ENCODE measurements around the gene FRRS1L.
"Not testable (repeated sequence)": the region's sequence is repeated elsewhere in the genome, so short reads cannot be mapped to it uniquely, and the experiment has no call there.

Gene FRRS1L

GRCh38 chr9:109132567-109133021 lies 34.5 kb downstream of the FRRS1L start:
- no peaks in the 10 kb centered on the region for H3K9me2 ChIP-seq (replicated peaks; ENCODE audit: insufficient read depth, low read length)
- H3K36me3 ChIP-seq (replicated peaks; ENCODE audit: insufficient read depth, low read length) = no peaks in the 10 kb centered on the region
- no peaks in the 10 kb centered on the region for H3K9me3 ChIP-seq (replicated peaks; ENCODE audit: insufficient read depth, low read length)
- TF ChIP-seq CTCF (IDR thresholded peaks at IDR 0.05; ENCODE audit: low read length) (no peak), EZH2 (optimal IDR thresholded peaks at IDR 0.05; ENCODE audit: low read depth, low read length) (no peak), EZH2phosphoT487 (IDR thresholded peaks at IDR 0.05; ENCODE audit: low read length) (no peak)
- H3K4me3 ChIP-seq (ENCODE audit: low read length) = no peak overlapping the region
- no peaks in the 10 kb centered on the region for H4K20me1 ChIP-seq (ENCODE audit: insufficient read depth, low read length)
- H3F3A ChIP-seq (ENCODE audit: insufficient read depth, low read length) = no peaks in the 10 kb centered on the region
- H2AFZ ChIP-seq (ENCODE audit: low read length) = no peak overlapping the region
- H3K79me2 ChIP-seq (ENCODE audit: low read length) = no peaks in the 10 kb centered on the region
- DNase-seq = no peak
- no peaks in the 10 kb centered on the region for H3K27me3 ChIP-seq (replicated peaks; ENCODE audit: insufficient read depth, low read length)
- H3K9ac ChIP-seq (ENCODE audit: low read length) = no peak overlapping the region
- H3K4me2 ChIP-seq (ENCODE audit: low read depth, low read length) = no peak overlapping the region
- H3K27ac ChIP-seq (ENCODE audit: low read length) = no peak overlapping the region
- no peaks in the 10 kb centered on the region for H3K4me1 ChIP-seq (ENCODE audit: low read length)

- Histone ChIP-seq H3K79me2 (ENCODE audit: low read length) (no peaks in the 10 kb centered on the region), H3K9ac (ENCODE audit: low read length) (no peak overlapping the region), H3K4me2 (ENCODE audit: low read depth, low read length) (no peak overlapping the region), H3F3A (ENCODE audit: insufficient read depth, low read length) (no peaks in the 10 kb centered on the region), H3K36me3 (replicated peaks; ENCODE audit: insufficient read depth, low read length) (no peaks in the 10 kb centered on the region), H2AFZ (ENCODE audit: low read length) (no peak overlapping the region), H3K4me1 (ENCODE audit: low read length) (no peaks in the 10 kb centered on the region), H4K20me1 (ENCODE audit: insufficient read depth, low read length) (no peaks in the 10 kb centered on the region), H3K27ac (ENCODE audit: low read length) (no peak overlapping the region), H3K9me3 (replicated peaks; ENCODE audit: insufficient read depth, low read length) (no peaks in the 10 kb centered on the region), H3K4me3 (ENCODE audit: low read length) (no peak overlapping the region), H3K9me2 (replicated peaks; ENCODE audit: insufficient read depth, low read length) (no peaks in the 10 kb centered on the region), H3K27me3 (replicated peaks; ENCODE audit: insufficient read depth, low read length) (no peaks in the 10 kb centered on the region)
- no peak for DNase-seq
- TF ChIP-seq EZH2phosphoT487 (IDR thresholded peaks at IDR 0.05; ENCODE audit: low read length) (no peak), CTCF (IDR thresholded peaks at IDR 0.05; ENCODE audit: low read length) (no peak)
Measured at GRCh38 chr9:109129470-109130197, 37.4 kb downstream of the FRRS1L start.

GRCh38 chr9:109126671-109127070 lies 40.4 kb downstream of the FRRS1L start:
- not testable (repeated sequence) for H3K4me3 ChIP-seq (ENCODE audit: low read length); H3K9me3 ChIP-seq (replicated peaks; ENCODE audit: insufficient read depth, low read length); H3K36me3 ChIP-seq (replicated peaks; ENCODE audit: insufficient read depth, low read length); H3K27me3 ChIP-seq (replicated peaks; ENCODE audit: insufficient read depth, low read length); H2AFZ ChIP-seq (ENCODE audit: low read length); H3K4me2 ChIP-seq (ENCODE audit: low read depth, low read length); DNase-seq; H3K27ac ChIP-seq (ENCODE audit: low read length); H3K9ac ChIP-seq (ENCODE audit: low read length); H4K20me1 ChIP-seq (ENCODE audit: insufficient read depth, low read length); H3K9me2 ChIP-seq (replicated peaks; ENCODE audit: insufficient read depth, low read length); H3K79me2 ChIP-seq (ENCODE audit: low read length)
- Histone ChIP-seq H3F3A (ENCODE audit: insufficient read depth, low read length) (peaks cover 13% of the 10 kb centered on the region; the same call in 1 of the 2 replicates), H3K4me1 (ENCODE audit: low read length) (peaks cover 13% of the 10 kb centered on the region)

GRCh38 chr9:109124121-109124520 lies 42.9 kb downstream of the FRRS1L start:
- peaks cover 18% of the 10 kb centered on the region for H3K4me1 ChIP-seq (ENCODE audit: low read length)
- H3K9ac ChIP-seq (ENCODE audit: low read length) = no peak overlapping the region
- peak overlapping the region; percentile 30; the same call in 1 of the 2 replicates for H3K4me2 ChIP-seq (ENCODE audit: low read depth, low read length)
- no peak for DNase-seq
- H2AFZ ChIP-seq (ENCODE audit: low read length) = no peak overlapping the region
- H3K4me3 ChIP-seq (ENCODE audit: low read length) = no peak overlapping the region
- H3F3A ChIP-seq (ENCODE audit: insufficient read depth, low read length) = peaks cover 13% of the 10 kb centered on the region; the same call in 1 of the 2 replicates
- H3K9me3 ChIP-seq (replicated peaks; ENCODE audit: insufficient read depth, low read length) = no peaks in the 10 kb centered on the region
- no peaks in the 10 kb centered on the region for H3K36me3 ChIP-seq (replicated peaks; ENCODE audit: insufficient read depth, low read length)
- TF ChIP-seq CTCF (IDR thresholded peaks at IDR 0.05; ENCODE audit: low read length) = no peak
- TF ChIP-seq EZH2phosphoT487 (IDR thresholded peaks at IDR 0.05; ENCODE audit: low read length) = no peak
- H4K20me1 ChIP-seq (ENCODE audit: insufficient read depth, low read length) = no peaks in the 10 kb centered on the region
- no peak overlapping the region for H3K27ac ChIP-seq (ENCODE audit: low read length)
- peaks cover 4% of the 10 kb centered on the region for H3K79me2 ChIP-seq (ENCODE audit: low read length)
- no peaks in the 10 kb centered on the region for H3K27me3 ChIP-seq (replicated peaks; ENCODE audit: insufficient read depth, low read length)
- no peaks in the 10 kb centered on the region for H3K9me2 ChIP-seq (replicated peaks; ENCODE audit: insufficient read depth, low read length)

Measured in MM.1S (cell line).